Measurements from ENCODE around the gene SPP2.

SPP2 gene

GRCh38 chr2:234121999-234122398 lies 71.5 kb downstream of the SPP2 start:
- H3K36me3 ChIP-seq (replicated peaks; ENCODE audit: insufficient read depth, low read length): no peaks in the 10 kb centered on the region
- no peak overlapping the region for H3K27ac ChIP-seq (ENCODE audit: low read length)
- TF ChIP-seq EZH2phosphoT487 (IDR thresholded peaks at IDR 0.05; ENCODE audit: low read length): no peak
- no peak for TF ChIP-seq EZH2 (optimal IDR thresholded peaks at IDR 0.05; ENCODE audit: low read depth, low read length)
- TF ChIP-seq CTCF (IDR thresholded peaks at IDR 0.05; ENCODE audit: low read length): no peak
- H3K9me2 ChIP-seq (replicated peaks; ENCODE audit: insufficient read depth, low read length): no peaks in the 10 kb centered on the region
- no peak overlapping the region for H3K4me3 ChIP-seq (ENCODE audit: low read length)
- H3K4me1 ChIP-seq (ENCODE audit: low read length): no peaks in the 10 kb centered on the region
- H3K79me2 ChIP-seq (ENCODE audit: low read length): no peaks in the 10 kb centered on the region
- no peaks in the 10 kb centered on the region for H3F3A ChIP-seq (ENCODE audit: insufficient read depth, low read length)
- no peaks in the 10 kb centered on the region for H4K20me1 ChIP-seq (ENCODE audit: insufficient read depth, low read length)
- DNase-seq: no peak
- H2AFZ ChIP-seq (ENCODE audit: low read length): no peak overlapping the region
- H3K4me2 ChIP-seq (ENCODE audit: low read depth, low read length): no peak overlapping the region
- H3K9me3 ChIP-seq (replicated peaks; ENCODE audit: insufficient read depth, low read length): no peaks in the 10 kb centered on the region
- H3K27me3 ChIP-seq (replicated peaks; ENCODE audit: insufficient read depth, low read length): no peaks in the 10 kb centered on the region
- H3K9ac ChIP-seq (ENCODE audit: low read length): no peak overlapping the region

GRCh38 chr2:234125451-234126145 lies 75.1 kb downstream of the SPP2 start:
- H3K9ac ChIP-seq (ENCODE audit: low read length): no peak overlapping the region
- no peaks in the 10 kb centered on the region for H4K20me1 ChIP-seq (ENCODE audit: insufficient read depth, low read length)
- no peak overlapping the region for H3K4me2 ChIP-seq (ENCODE audit: low read depth, low read length)
- H3K9me2 ChIP-seq (replicated peaks; ENCODE audit: insufficient read depth, low read length): no peaks in the 10 kb centered on the region
- H3K27ac ChIP-seq (ENCODE audit: low read length): no peak overlapping the region
- H3K79me2 ChIP-seq (ENCODE audit: low read length): no peaks in the 10 kb centered on the region
- no peaks in the 10 kb centered on the region for H3K4me1 ChIP-seq (ENCODE audit: low read length)
- H2AFZ ChIP-seq (ENCODE audit: low read length): no peak overlapping the region
- DNase-seq: no peak
- no peaks in the 10 kb centered on the region for H3K9me3 ChIP-seq (replicated peaks; ENCODE audit: insufficient read depth, low read length)
- no peaks in the 10 kb centered on the region for H3K36me3 ChIP-seq (replicated peaks; ENCODE audit: insufficient read depth, low read length)
- no peaks in the 10 kb centered on the region for H3K27me3 ChIP-seq (replicated peaks; ENCODE audit: insufficient read depth, low read length)
- no peak overlapping the region for H3K4me3 ChIP-seq (ENCODE audit: low read length)
- no peak for TF ChIP-seq CTCF (IDR thresholded peaks at IDR 0.05; ENCODE audit: low read length)
- TF ChIP-seq EZH2 (optimal IDR thresholded peaks at IDR 0.05; ENCODE audit: low read depth, low read length): no peak
- TF ChIP-seq EZH2phosphoT487 (IDR thresholded peaks at IDR 0.05; ENCODE audit: low read length): no peak
- H3F3A ChIP-seq (ENCODE audit: insufficient read depth, low read length): no peaks in the 10 kb centered on the region

GRCh38 chr2:234126146-234126470 lies 75.6 kb downstream of the SPP2 start:
- H3K4me3 ChIP-seq (ENCODE audit: low read length): no peak overlapping the region
- H3K4me1 ChIP-seq (ENCODE audit: low read length): no peaks in the 10 kb centered on the region
- no peak for TF ChIP-seq EZH2 (optimal IDR thresholded peaks at IDR 0.05; ENCODE audit: low read depth, low read length)
- TF ChIP-seq CTCF (IDR thresholded peaks at IDR 0.05; ENCODE audit: low read length): no peak
- TF ChIP-seq EZH2phosphoT487 (IDR thresholded peaks at IDR 0.05; ENCODE audit: low read length): no peak
- no peak overlapping the region for H3K9ac ChIP-seq (ENCODE audit: low read length)
- H2AFZ ChIP-seq (ENCODE audit: low read length): no peak overlapping the region
- H4K20me1 ChIP-seq (ENCODE audit: insufficient read depth, low read length): no peaks in the 10 kb centered on the region
- no peak for DNase-seq
- no peak overlapping the region for H3K4me2 ChIP-seq (ENCODE audit: low read depth, low read length)
- no peaks in the 10 kb centered on the region for H3K36me3 ChIP-seq (replicated peaks; ENCODE audit: insufficient read depth, low read length)
- no peaks in the 10 kb centered on the region for H3F3A ChIP-seq (ENCODE audit: insufficient read depth, low read length)
- no peaks in the 10 kb centered on the region for H3K79me2 ChIP-seq (ENCODE audit: low read length)
- no peaks in the 10 kb centered on the region for H3K9me3 ChIP-seq (replicated peaks; ENCODE audit: insufficient read depth, low read length)
- H3K9me2 ChIP-seq (replicated peaks; ENCODE audit: insufficient read depth, low read length): no peaks in the 10 kb centered on the region
- no peaks in the 10 kb centered on the region for H3K27me3 ChIP-seq (replicated peaks; ENCODE audit: insufficient read depth, low read length)
- no peak overlapping the region for H3K27ac ChIP-seq (ENCODE audit: low read length)

Data from MM.1S (cell line).